GM12891 (cell line): Measurements from ENCODE around the gene RANGRF.

Source experiments
- POLR2A ChIP-seq: IDR thresholded peaks from 2 replicates; pipeline ENCODE4 v1.6.1; 2011; ENCODE audit warnings: low read depth, low read length, control low read depth
- POLR2AphosphoS5 ChIP-seq: IDR thresholded peaks from 2 replicates; pipeline ENCODE4 v1.6.1; 2011; ENCODE audit warnings: low read depth, low read length, control low read depth
- TAF1 ChIP-seq: IDR thresholded peaks from 2 replicates; pipeline ENCODE4 v1.6.1; 2011; ENCODE audit warnings: low read depth, low read length, control low read depth

GRCh38 chr17:8333281-8333680 is 44.8 kb downstream of the RANGRF start:
- TF ChIP-seq POLR2AphosphoS5, result no peak
- no peak for TF ChIP-seq POLR2A
- TF ChIP-seq TAF1, result no peak
